MCF 10A (cell line): Measurements from ENCODE around the gene ANKRD6. TPM values are rescaled to one million over a fixed set of nuclear protein-coding genes. Genes with fewer than 3 reads are reported as not detected.

Source experiments
- BruUV-seq: library from RNA; stranded (reverse); fragments of 400-500 nt; replicated peaks from 2 replicates; lab custom pipeline; 2021; lab: Mats Ljungman, UMichigan
- CTCF ChIA-PET: fragments of 300-600 bp; sonication (Branson Sonifier 250); formaldehyde crosslinking; extraction: SDS; loops from one replicate; lab custom pipeline; 2021; ENCODE audit warnings: antibody characterized with exemption, inconsistent platforms; lab: Yijun Ruan, JAX
- POLR2A ChIA-PET: fragments of 300-600, 350-650 bp; sonication (Branson Sonifier 250); formaldehyde crosslinking; extraction: SDS; loops from one replicate; lab custom pipeline; 2020; ENCODE audit warnings: antibody characterized with exemption, inconsistent platforms; lab: Yijun Ruan, JAX
- DNase-seq: peaks from one replicate; pipeline ENCODE4 v3.0.0-alpha.2; 2018; ENCODE audit not compliant: unreplicated experiment
- H3K27ac Mint-ChIP-seq: one replicate; pipeline ENCODE4 v1.8.0; 2022; ENCODE audit warnings: mild to moderate bottlenecking, low read depth, mixed read lengths; ENCODE audit not compliant: unreplicated experiment
- H3K27me3 Mint-ChIP-seq: one replicate; pipeline ENCODE4 v1.8.0; 2022; ENCODE audit warnings: mixed read lengths; ENCODE audit not compliant: insufficient read depth, unreplicated experiment
- H3K36me3 Mint-ChIP-seq: one replicate; pipeline ENCODE4 v1.8.0; 2022; ENCODE audit warnings: mild to moderate bottlenecking, moderate library complexity, mixed read lengths; ENCODE audit not compliant: insufficient read depth, unreplicated experiment
- H3K4me1 Mint-ChIP-seq: one replicate; pipeline ENCODE4 v1.8.0; 2022; ENCODE audit warnings: mixed read lengths; ENCODE audit not compliant: insufficient read depth, unreplicated experiment
- H3K4me3 Mint-ChIP-seq: one replicate; pipeline ENCODE4 v1.8.0; 2022; ENCODE audit warnings: mild to moderate bottlenecking, moderate library complexity, mixed read lengths; ENCODE audit not compliant: unreplicated experiment
- H3K9me3 Mint-ChIP-seq: one replicate; pipeline ENCODE4 v1.8.0; 2022; ENCODE audit warnings: mixed read lengths; ENCODE audit not compliant: unreplicated experiment
- intact Hi-C: fragments of 100-400 bp; cut with micrococcal nuclease; formaldehyde crosslinking; loops from 2 replicates; pipeline ENCODE4 v1.14.1; 2022
- total RNA-seq: library from RNA; stranded (reverse); gene quantifications from 2 replicates; pipeline ENCODE4 v1.2.3, GENCODE V29; 2022
- TF ChIP-seq, protein P1 (sequence below): fragments of 200-600 bp; IDR thresholded peaks from one replicate; pipeline ENCODE4 v1.8.0; 2022; ENCODE audit warnings: antibody characterized with exemption, mild to moderate bottlenecking; ENCODE audit not compliant: unreplicated experiment

The ANKRD6 gene
- total RNA-seq, 1 experiment from 2014 or later: 2.1 TPM

GRCh38 chr6:89501753-89502152, 68.8 kb downstream of the ANKRD6 start:
- Mint-ChIP-seq H3K27ac (no peak overlapping the region), H3K36me3 (no peaks in the 10 kb centered on the region), H3K27me3 (peaks cover 37% of the 10 kb centered on the region), H3K4me1 (no peaks in the 10 kb centered on the region), H3K4me3 (no peak overlapping the region), H3K9me3 (no peaks in the 10 kb centered on the region)
- TF ChIP-seq, protein P1, sequence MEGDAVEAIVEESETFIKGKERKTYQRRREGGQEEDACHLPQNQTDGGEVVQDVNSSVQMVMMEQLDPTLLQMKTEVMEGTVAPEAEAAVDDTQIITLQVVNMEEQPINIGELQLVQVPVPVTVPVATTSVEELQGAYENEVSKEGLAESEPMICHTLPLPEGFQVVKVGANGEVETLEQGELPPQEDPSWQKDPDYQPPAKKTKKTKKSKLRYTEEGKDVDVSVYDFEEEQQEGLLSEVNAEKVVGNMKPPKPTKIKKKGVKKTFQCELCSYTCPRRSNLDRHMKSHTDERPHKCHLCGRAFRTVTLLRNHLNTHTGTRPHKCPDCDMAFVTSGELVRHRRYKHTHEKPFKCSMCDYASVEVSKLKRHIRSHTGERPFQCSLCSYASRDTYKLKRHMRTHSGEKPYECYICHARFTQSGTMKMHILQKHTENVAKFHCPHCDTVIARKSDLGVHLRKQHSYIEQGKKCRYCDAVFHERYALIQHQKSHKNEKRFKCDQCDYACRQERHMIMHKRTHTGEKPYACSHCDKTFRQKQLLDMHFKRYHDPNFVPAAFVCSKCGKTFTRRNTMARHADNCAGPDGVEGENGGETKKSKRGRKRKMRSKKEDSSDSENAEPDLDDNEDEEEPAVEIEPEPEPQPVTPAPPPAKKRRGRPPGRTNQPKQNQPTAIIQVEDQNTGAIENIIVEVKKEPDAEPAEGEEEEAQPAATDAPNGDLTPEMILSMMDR: no peak
- POLR2A ChIA-PET: no interaction called here
- no TSS peak for BruUV-seq
- DNase-seq: no peak
- CTCF ChIA-PET: interaction anchor here (0.5 to 1.4 kb wide), 2 partner anchors 69 to 1515 kb away, joined by 3 read pairs; no protein-coding TSS in a partner anchor
- intact Hi-C loops: no loop called here

DNA sequence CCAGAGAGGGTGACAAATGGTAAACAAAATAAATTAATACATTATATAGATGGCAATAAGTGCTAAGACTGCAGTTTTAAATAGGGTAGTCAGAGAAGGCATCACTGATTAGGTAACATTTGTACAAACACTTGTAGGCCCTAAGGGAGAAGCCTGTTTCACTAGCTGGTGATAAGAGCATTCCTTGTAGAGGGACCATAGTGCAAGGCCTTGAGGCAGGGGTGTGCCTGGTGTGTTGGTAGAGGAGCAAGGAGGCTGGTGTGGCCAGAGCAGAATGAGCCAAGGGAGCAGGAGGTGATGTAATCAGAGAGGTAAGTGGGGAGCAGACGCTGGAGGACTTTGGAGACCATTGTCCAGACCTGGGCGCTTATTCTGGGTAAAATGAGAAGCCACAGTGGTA, 70.7 kb downstream of the ANKRD6 start:
- TF ChIP-seq, protein P1: no peak
- no peaks in the 10 kb centered on the region for H3K4me1 Mint-ChIP-seq
- no TSS peak for BruUV-seq
- H3K4me3 Mint-ChIP-seq: no peak overlapping the region
- peaks cover 37% of the 10 kb centered on the region for H3K27me3 Mint-ChIP-seq
- DNase-seq: no peak
- H3K36me3 Mint-ChIP-seq: no peaks in the 10 kb centered on the region
- intact Hi-C loops: no loop called here
- no peak overlapping the region for H3K27ac Mint-ChIP-seq
- CTCF ChIA-PET: interaction anchor here (0.5 kb wide), 1 partner anchor 430 kb away, joined by 3 read pairs; no protein-coding TSS in a partner anchor
- H3K9me3 Mint-ChIP-seq: no peaks in the 10 kb centered on the region
- POLR2A ChIA-PET: no interaction called here

- BruUV-seq: no TSS peak
- Mint-ChIP-seq H3K9me3 (no peaks in the 10 kb centered on the region), H3K4me1 (no peaks in the 10 kb centered on the region), H3K36me3 (no peaks in the 10 kb centered on the region), H3K4me3 (no peak overlapping the region), H3K27me3 (peaks cover 35% of the 10 kb centered on the region), H3K27ac (no peak overlapping the region)
- ChIA-PET POLR2A (no interaction called here), CTCF (no interaction called here)
- no peak for DNase-seq
- TF ChIP-seq, protein P1: no peak
- intact Hi-C loops: no loop called here
Measured at GRCh38 chr6:89505847-89506246, 72.9 kb downstream of the ANKRD6 start.

DNA sequence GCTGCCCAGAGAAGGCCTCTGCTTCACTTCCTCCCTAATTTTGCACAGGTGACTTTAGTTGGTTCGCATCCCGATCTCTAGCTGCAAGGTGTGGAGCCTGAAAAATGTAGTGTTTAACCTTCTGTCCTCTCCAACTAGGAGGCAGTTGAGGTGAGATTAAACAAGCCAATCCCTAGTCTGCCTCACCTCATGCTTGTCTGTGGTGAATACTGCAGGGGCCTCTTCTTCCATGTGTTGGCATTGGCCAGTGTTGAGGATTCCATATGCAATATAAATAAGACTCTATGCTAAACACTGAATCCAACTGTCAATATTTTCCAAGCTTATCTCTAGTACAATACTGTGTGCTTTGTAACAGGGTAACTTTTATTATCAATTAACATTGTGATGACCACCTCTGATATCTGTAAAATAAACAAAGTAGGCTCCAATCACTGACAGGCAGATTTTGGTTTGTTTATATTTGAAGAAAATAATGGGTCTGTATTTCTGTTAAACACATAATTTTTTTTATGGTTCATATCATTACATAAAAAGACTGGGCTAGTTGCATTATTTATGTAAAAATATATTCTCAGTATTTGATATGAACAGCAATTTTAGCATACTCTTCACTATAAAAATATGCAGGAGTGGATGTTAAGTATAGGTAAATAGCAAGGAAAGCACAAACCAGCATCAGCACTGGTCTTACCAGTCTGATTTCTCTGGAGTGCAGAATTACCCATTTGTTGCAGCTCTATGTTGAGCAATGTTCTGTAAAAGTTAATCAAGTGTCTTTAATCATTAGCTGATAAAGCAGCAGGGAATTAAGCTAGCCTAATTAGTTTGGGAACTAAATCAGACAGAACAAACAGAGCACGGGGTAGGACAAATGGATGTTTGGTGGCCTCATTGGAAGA, 74.0 kb downstream of the ANKRD6 start:
- no peak overlapping the region for H3K27ac Mint-ChIP-seq
- no peak for DNase-seq
- BruUV-seq: no TSS peak
- H3K27me3 Mint-ChIP-seq: peaks cover 24% of the 10 kb centered on the region
- ChIA-PET CTCF (no interaction called here), POLR2A (interaction anchor here (1.1 kb wide), 1 partner anchor 9 kb away, joined by 3 read pairs; no protein-coding TSS in a partner anchor)
- intact Hi-C loops: no loop called here
- H3K36me3 Mint-ChIP-seq: no peaks in the 10 kb centered on the region
- H3K4me1 Mint-ChIP-seq: no peaks in the 10 kb centered on the region
- TF ChIP-seq, protein P1: no peak
- H3K4me3 Mint-ChIP-seq: no peak overlapping the region
- H3K9me3 Mint-ChIP-seq: no peaks in the 10 kb centered on the region
